ENCODE measurements around the gene DPYSL4.

The DPYSL4 gene

GRCh38 chr10:132198381-132199181, 11.8 kb downstream of the DPYSL4 start:
- H4K20me1 ChIP-seq (ENCODE audit: insufficient read depth, low read length) = no peaks in the 10 kb centered on the region
- H3K9me2 ChIP-seq (ENCODE audit: low read depth, low read length) = no peaks in the 10 kb centered on the region
- H3F3A ChIP-seq (ENCODE audit: insufficient read depth, low read length) = no peaks in the 10 kb centered on the region
- H3K4me1 ChIP-seq (ENCODE audit: insufficient read depth, low read length, severe bottlenecking) = no peaks in the 10 kb centered on the region
- H3K9me3 ChIP-seq (ENCODE audit: low read length) = no peaks in the 10 kb centered on the region
- H3K27ac ChIP-seq (ENCODE audit: low read depth, low read length, poor library complexity, severe bottlenecking) = no peak overlapping the region
- H2AFZ ChIP-seq (ENCODE audit: low read length) = no peak overlapping the region
- H3K4me2 ChIP-seq (ENCODE audit: low read length) = no peak overlapping the region
- 0 out of 2 replicates have a peak, but pooled peaks cover 7% of the 10 kb centered on the region for H3K27me3 ChIP-seq (ENCODE audit: insufficient read depth, low read length)
- H3K79me2 ChIP-seq (ENCODE audit: insufficient read depth, low read length) = no peaks in the 10 kb centered on the region
- no peak overlapping the region for H3K9ac ChIP-seq (ENCODE audit: low read length)
- no peak for TF ChIP-seq EZH2 (IDR thresholded peaks at IDR 0.05; ENCODE audit: borderline replicate concordance, low read length)
- no peak for TF ChIP-seq CTCF (IDR thresholded peaks at IDR 0.05; ENCODE audit: low read length)
- no peak overlapping the region for H3K4me3 ChIP-seq (ENCODE audit: low read depth, low read length, poor library complexity, severe bottlenecking)
- no peaks in the 10 kb centered on the region for H3K36me3 ChIP-seq (ENCODE audit: insufficient read depth, low read length)

GRCh38 chr10:132199268-132199853, 12.6 kb downstream of the DPYSL4 start:
- Histone ChIP-seq H3F3A (ENCODE audit: insufficient read depth, low read length) (no peaks in the 10 kb centered on the region), H3K27ac (ENCODE audit: low read depth, low read length, poor library complexity, severe bottlenecking) (no peak overlapping the region), H3K36me3 (ENCODE audit: insufficient read depth, low read length) (no peaks in the 10 kb centered on the region), H3K9ac (ENCODE audit: low read length) (no peak overlapping the region), H3K4me3 (ENCODE audit: low read depth, low read length, poor library complexity, severe bottlenecking) (no peak overlapping the region), H3K9me2 (ENCODE audit: low read depth, low read length) (no peaks in the 10 kb centered on the region), H4K20me1 (ENCODE audit: insufficient read depth, low read length) (no peaks in the 10 kb centered on the region), H2AFZ (ENCODE audit: low read length) (no peak overlapping the region), H3K4me1 (ENCODE audit: insufficient read depth, low read length, severe bottlenecking) (no peaks in the 10 kb centered on the region), H3K27me3 (ENCODE audit: insufficient read depth, low read length) (0 out of 2 replicates have a peak, but pooled peaks cover 7% of the 10 kb centered on the region), H3K9me3 (ENCODE audit: low read length) (no peaks in the 10 kb centered on the region), H3K4me2 (ENCODE audit: low read length) (no peak overlapping the region), H3K79me2 (ENCODE audit: insufficient read depth, low read length) (no peaks in the 10 kb centered on the region)
- TF ChIP-seq CTCF (IDR thresholded peaks at IDR 0.05; ENCODE audit: low read length) (no peak), EZH2 (IDR thresholded peaks at IDR 0.05; ENCODE audit: borderline replicate concordance, low read length) (no peak)

GRCh38 chr10:132199854-132200311, 13.1 kb downstream of the DPYSL4 start:
- Histone ChIP-seq H3K27ac (ENCODE audit: low read depth, low read length, poor library complexity, severe bottlenecking) (no peak overlapping the region), H3K27me3 (ENCODE audit: insufficient read depth, low read length) (0 out of 2 replicates have a peak, but pooled peaks cover 7% of the 10 kb centered on the region), H3K4me1 (ENCODE audit: insufficient read depth, low read length, severe bottlenecking) (no peaks in the 10 kb centered on the region), H3K4me3 (ENCODE audit: low read depth, low read length, poor library complexity, severe bottlenecking) (no peak overlapping the region), H3K4me2 (ENCODE audit: low read length) (no peak overlapping the region), H3K79me2 (ENCODE audit: insufficient read depth, low read length) (no peaks in the 10 kb centered on the region), H3F3A (ENCODE audit: insufficient read depth, low read length) (no peaks in the 10 kb centered on the region), H4K20me1 (ENCODE audit: insufficient read depth, low read length) (no peaks in the 10 kb centered on the region), H3K9me3 (ENCODE audit: low read length) (no peaks in the 10 kb centered on the region), H2AFZ (ENCODE audit: low read length) (no peak overlapping the region), H3K36me3 (ENCODE audit: insufficient read depth, low read length) (no peaks in the 10 kb centered on the region), H3K9ac (ENCODE audit: low read length) (no peak overlapping the region), H3K9me2 (ENCODE audit: low read depth, low read length) (no peaks in the 10 kb centered on the region)
- no peak for TF ChIP-seq EZH2 (IDR thresholded peaks at IDR 0.05; ENCODE audit: borderline replicate concordance, low read length)

Data from OCI-LY1 (cell line).